ENCODE data around the gene TRRAP.

The TRRAP gene

GRCh38 chr7:99000196-99000903 lies 122.0 kb downstream of the TRRAP start:
- Histone ChIP-seq H2BK120ac (ENCODE audit: low read depth, low read length) (no peak overlapping the region), H3K27me3 (ENCODE audit: control insufficient read depth in 3 of 3, insufficient read depth in 3 of 3, low read depth in 1 of 3, low read length in 3 of 3) (no peaks in the 10 kb centered on the region), H2AK5ac (ENCODE audit: low read depth, low read length) (no peak overlapping the region), H2AFZ (ENCODE audit: low read length) (no peak overlapping the region), H3K23ac (ENCODE audit: low read depth, low read length, poor library complexity) (no peak overlapping the region), H3K27ac (replicated peaks; ENCODE audit: low read length) (no peak overlapping the region), H2BK5ac (ENCODE audit: low read length) (no peak overlapping the region), H3K4me1 (ENCODE audit: control insufficient read depth in 2 of 2, insufficient read depth in 1 of 2, low read depth in 1 of 2, low read length in 2 of 2) (no peaks in the 10 kb centered on the region), H3K9ac (ENCODE audit: low read depth, low read length, poor library complexity) (peak overlapping the region; percentile 35), H3K4me2 (ENCODE audit: insufficient read depth, low read length, poor library complexity, severe bottlenecking) (no peak overlapping the region), H3K18ac (ENCODE audit: low read length) (peak overlapping the region; percentile 36), H4K8ac (ENCODE audit: low read depth, low read length) (no peak overlapping the region), H3K36me3 (replicated peaks in 1 of 2; ENCODE audit: control insufficient read depth in 2 of 2, insufficient read depth in 2 of 2, low read length in 2 of 2) (peaks cover 58 to 99% of the 10 kb centered on the region in 2 donors), H3K9me3 (replicated peaks in 1 of 2; ENCODE audit: control insufficient read depth in 2 of 2, insufficient read depth in 1 of 2, low read depth in 1 of 2, low read length in 2 of 2) (no peaks in the 10 kb centered on the region), H3K4ac (ENCODE audit: low read length) (no peak overlapping the region), H3K14ac (ENCODE audit: low read length) (no peak overlapping the region), H2BK12ac (ENCODE audit: low read length) (no peak overlapping the region), H4K91ac (ENCODE audit: low read depth, low read length, poor library complexity) (no peak overlapping the region), H3K79me1 (ENCODE audit: low read depth, low read length) (peaks cover 2% of the 10 kb centered on the region), H2BK15ac (ENCODE audit: low read length) (no peak overlapping the region), H3K4me3 (ENCODE audit: low read length in 2 of 2) (no peak overlapping the region)
- DNase-seq (ENCODE audit: low spot score) = no peak
- no CpG with 5 or more reads among the region's 20 CpGs for WGBS, 2 donors (ENCODE audit: extremely low coverage in 2 of 2, insufficient read length in 2 of 2, insufficient replicate concordance in 1 of 2)

- no peaks in the 10 kb centered on the region for H3K4me1 ChIP-seq (ENCODE audit: control insufficient read depth in 2 of 2, insufficient read depth in 1 of 2, low read depth in 1 of 2, low read length in 2 of 2)
- H3K4me3 ChIP-seq (ENCODE audit: low read length in 2 of 2) = peak overlapping the region in 1 of 2 donors; percentile 27
- no peak overlapping the region for H2BK120ac ChIP-seq (ENCODE audit: low read depth, low read length)
- no peak overlapping the region for H3K23ac ChIP-seq (ENCODE audit: low read depth, low read length, poor library complexity)
- H3K27me3 ChIP-seq (ENCODE audit: control insufficient read depth in 3 of 3, insufficient read depth in 3 of 3, low read depth in 1 of 3, low read length in 3 of 3) = no peaks in the 10 kb centered on the region
- no peak overlapping the region for H2BK15ac ChIP-seq (ENCODE audit: low read length)
- no peak overlapping the region for H4K8ac ChIP-seq (ENCODE audit: low read depth, low read length)
- H3K4ac ChIP-seq (ENCODE audit: low read length) = no peak overlapping the region
- no peak overlapping the region for H2BK12ac ChIP-seq (ENCODE audit: low read length)
- H2AFZ ChIP-seq (ENCODE audit: low read length) = no peak overlapping the region
- no peak overlapping the region for H2BK5ac ChIP-seq (ENCODE audit: low read length)
- no peak overlapping the region for H2AK5ac ChIP-seq (ENCODE audit: low read depth, low read length)
- H3K27ac ChIP-seq (replicated peaks; ENCODE audit: low read length) = no peak overlapping the region
- no peak overlapping the region for H4K91ac ChIP-seq (ENCODE audit: low read depth, low read length, poor library complexity)
- H3K4me2 ChIP-seq (ENCODE audit: insufficient read depth, low read length, poor library complexity, severe bottlenecking) = no peak overlapping the region
- no peak overlapping the region for H3K18ac ChIP-seq (ENCODE audit: low read length)
- DNase-seq (ENCODE audit: low spot score) = no peak
- H3K14ac ChIP-seq (ENCODE audit: low read length) = no peak overlapping the region
- H3K79me1 ChIP-seq (ENCODE audit: low read depth, low read length) = peaks cover 2% of the 10 kb centered on the region
- H3K36me3 ChIP-seq (replicated peaks in 1 of 2; ENCODE audit: control insufficient read depth in 2 of 2, insufficient read depth in 2 of 2, low read length in 2 of 2) = peaks cover 55 to 99% of the 10 kb centered on the region in 2 donors
- peak overlapping the region; percentile 32 for H3K9ac ChIP-seq (ENCODE audit: low read depth, low read length, poor library complexity)
- no peaks in the 10 kb centered on the region for H3K9me3 ChIP-seq (replicated peaks in 1 of 2; ENCODE audit: control insufficient read depth in 2 of 2, insufficient read depth in 1 of 2, low read depth in 1 of 2, low read length in 2 of 2)
- no CpG with 5 or more reads among the region's 14 CpGs for WGBS, 2 donors (ENCODE audit: extremely low coverage in 2 of 2, insufficient read length in 2 of 2, insufficient replicate concordance in 1 of 2)
Observed at GRCh38 chr7:99000904-99001465, 122.7 kb downstream of the TRRAP start.

- Histone ChIP-seq H3K27me3 (ENCODE audit: control insufficient read depth in 3 of 3, insufficient read depth in 3 of 3, low read depth in 1 of 3, low read length in 3 of 3) (no peaks in the 10 kb centered on the region), H3K4me1 (ENCODE audit: control insufficient read depth in 2 of 2, insufficient read depth in 1 of 2, low read depth in 1 of 2, low read length in 2 of 2) (no peaks in the 10 kb centered on the region), H3K27ac (replicated peaks; ENCODE audit: low read length) (no peak overlapping the region), H3K23ac (ENCODE audit: low read depth, low read length, poor library complexity) (no peak overlapping the region), H4K8ac (ENCODE audit: low read depth, low read length) (no peak overlapping the region), H3K18ac (ENCODE audit: low read length) (no peak overlapping the region), H2BK12ac (ENCODE audit: low read length) (no peak overlapping the region), H3K36me3 (replicated peaks in 1 of 2; ENCODE audit: control insufficient read depth in 2 of 2, insufficient read depth in 2 of 2, low read length in 2 of 2) (peaks cover 55 to 99% of the 10 kb centered on the region in 2 donors), H2BK5ac (ENCODE audit: low read length) (no peak overlapping the region), H2AK5ac (ENCODE audit: low read depth, low read length) (no peak overlapping the region), H3K4me3 (ENCODE audit: low read length in 2 of 2) (no peak overlapping the region), H2BK15ac (ENCODE audit: low read length) (no peak overlapping the region), H3K79me1 (ENCODE audit: low read depth, low read length) (peaks cover 2% of the 10 kb centered on the region), H3K9me3 (replicated peaks in 1 of 2; ENCODE audit: control insufficient read depth in 2 of 2, insufficient read depth in 1 of 2, low read depth in 1 of 2, low read length in 2 of 2) (no peaks in the 10 kb centered on the region), H3K14ac (ENCODE audit: low read length) (no peak overlapping the region), H3K4me2 (ENCODE audit: insufficient read depth, low read length, poor library complexity, severe bottlenecking) (no peak overlapping the region), H3K9ac (ENCODE audit: low read depth, low read length, poor library complexity) (no peak overlapping the region), H3K4ac (ENCODE audit: low read length) (no peak overlapping the region), H2AFZ (ENCODE audit: low read length) (no peak overlapping the region), H4K91ac (ENCODE audit: low read depth, low read length, poor library complexity) (no peak overlapping the region), H2BK120ac (ENCODE audit: low read depth, low read length) (no peak overlapping the region)
- no peak for DNase-seq (ENCODE audit: low spot score)
- WGBS, 2 donors (ENCODE audit: extremely low coverage in 2 of 2, insufficient read length in 2 of 2, insufficient replicate concordance in 1 of 2) = no CpG with 5 or more reads among the region's 10 CpGs
Observed at GRCh38 chr7:99001482-99002147, 123.3 kb downstream of the TRRAP start.

GRCh38 chr7:99002148-99002826 lies 124.0 kb downstream of the TRRAP start:
- Histone ChIP-seq H3K14ac (ENCODE audit: low read length) (no peak overlapping the region), H2BK12ac (ENCODE audit: low read length) (no peak overlapping the region), H2BK5ac (ENCODE audit: low read length) (no peak overlapping the region), H3K18ac (ENCODE audit: low read length) (no peak overlapping the region), H3K23ac (ENCODE audit: low read depth, low read length, poor library complexity) (no peak overlapping the region), H3K4me3 (ENCODE audit: low read length in 2 of 2) (no peak overlapping the region), H3K4me2 (ENCODE audit: insufficient read depth, low read length, poor library complexity, severe bottlenecking) (no peak overlapping the region), H2AK5ac (ENCODE audit: low read depth, low read length) (no peak overlapping the region), H2AFZ (ENCODE audit: low read length) (no peak overlapping the region), H3K27me3 (ENCODE audit: control insufficient read depth in 3 of 3, insufficient read depth in 3 of 3, low read depth in 1 of 3, low read length in 3 of 3) (no peaks in the 10 kb centered on the region), H3K4me1 (ENCODE audit: control insufficient read depth in 2 of 2, insufficient read depth in 1 of 2, low read depth in 1 of 2, low read length in 2 of 2) (no peaks in the 10 kb centered on the region), H2BK15ac (ENCODE audit: low read length) (no peak overlapping the region), H3K79me1 (ENCODE audit: low read depth, low read length) (peaks cover 2% of the 10 kb centered on the region), H3K27ac (replicated peaks; ENCODE audit: low read length) (no peak overlapping the region), H3K4ac (ENCODE audit: low read length) (no peak overlapping the region), H2BK120ac (ENCODE audit: low read depth, low read length) (no peak overlapping the region), H3K9me3 (replicated peaks in 1 of 2; ENCODE audit: control insufficient read depth in 2 of 2, insufficient read depth in 1 of 2, low read depth in 1 of 2, low read length in 2 of 2) (peaks cover 0 to 3% of the 10 kb centered on the region in 2 donors), H4K8ac (ENCODE audit: low read depth, low read length) (no peak overlapping the region), H3K9ac (ENCODE audit: low read depth, low read length, poor library complexity) (no peak overlapping the region), H4K91ac (ENCODE audit: low read depth, low read length, poor library complexity) (no peak overlapping the region), H3K36me3 (replicated peaks in 1 of 2; ENCODE audit: control insufficient read depth in 2 of 2, insufficient read depth in 2 of 2, low read length in 2 of 2) (peaks cover 60 to 99% of the 10 kb centered on the region in 2 donors)
- DNase-seq (ENCODE audit: low spot score) = no peak
- no CpG with 5 or more reads among the region's 12 CpGs for WGBS, 2 donors (ENCODE audit: extremely low coverage in 2 of 2, insufficient read length in 2 of 2, insufficient replicate concordance in 1 of 2)
